TTC549 (cell line): ENCODE measurements around the gene ZBTB40.

Experiments
- FAIRE-seq: peaks from 2 replicates; lab custom pipeline; 2012; peaks lifted over from hg19 to GRCh38; lab: Jason Lieb, UNC

Gene ZBTB40

GRCh38 chr1:22470227-22470626 is 18.6 kb downstream of the ZBTB40 start:
- no peak for FAIRE-seq

- no peak for FAIRE-seq
These were observed 19.4 kb downstream of the ZBTB40 start for GRCh38 chr1:22471078-22471477.

GRCh38 chr1:22471610-22472009 is 20.0 kb downstream of the ZBTB40 start:
- no peak for FAIRE-seq

GRCh38 chr1:22472596-22472995 is 20.9 kb downstream of the ZBTB40 start:
- no peak for FAIRE-seq

- no peak for FAIRE-seq
These were observed 22.3 kb downstream of the ZBTB40 start for GRCh38 chr1:22473952-22474351.

GRCh38 chr1:22476566-22476965 is 24.9 kb downstream of the ZBTB40 start:
- FAIRE-seq, result no peak

GRCh38 chr1:22483121-22483520 is 31.5 kb downstream of the ZBTB40 start:
- FAIRE-seq, result no peak

- FAIRE-seq, result no peak
These were observed 33.2 kb downstream of the ZBTB40 start for GRCh38 chr1:22484706-22485345.

GRCh38 chr1:22485431-22485830 is 33.8 kb downstream of the ZBTB40 start:
- no peak for FAIRE-seq

- FAIRE-seq, result no peak
These were observed 36.1 kb downstream of the ZBTB40 start for GRCh38 chr1:22487781-22488180.

GRCh38 chr1:22488319-22488718 is 36.7 kb downstream of the ZBTB40 start:
- FAIRE-seq, result no peak

GRCh38 chr1:22489278-22489677 is 37.6 kb downstream of the ZBTB40 start:
- no peak for FAIRE-seq

- no peak for FAIRE-seq
These were observed 38.2 kb downstream of the ZBTB40 start for GRCh38 chr1:22489823-22490222.

- no peak for FAIRE-seq
These were observed 38.7 kb downstream of the ZBTB40 start for GRCh38 chr1:22490309-22490708.

- FAIRE-seq, result no peak
These were observed 40.5 kb downstream of the ZBTB40 start for GRCh38 chr1:22491995-22492715.

GRCh38 chr1:22494144-22494543 is 42.5 kb downstream of the ZBTB40 start:
- no peak for FAIRE-seq

- no peak for FAIRE-seq
These were observed 43.4 kb downstream of the ZBTB40 start for GRCh38 chr1:22494943-22495579.

GRCh38 chr1:22496536-22497160 is 45.0 kb downstream of the ZBTB40 start:
- FAIRE-seq, result no peak

- FAIRE-seq, result no peak
These were observed 46.8 kb downstream of the ZBTB40 start for GRCh38 chr1:22498463-22498862.

GRCh38 chr1:22500058-22500457 is 48.4 kb downstream of the ZBTB40 start:
- no peak for FAIRE-seq

GRCh38 chr1:22500471-22500870 is 48.8 kb downstream of the ZBTB40 start:
- no peak for FAIRE-seq

- no peak for FAIRE-seq
These were observed 50.6 kb downstream of the ZBTB40 start for GRCh38 chr1:22502202-22502601.
